ENCODE data around the gene CABP1. TPM values are rescaled to one million over a fixed set of nuclear protein-coding genes. Genes with fewer than 3 reads are reported as not detected.

The CABP1 gene
- total RNA-seq, 1 donor from 2014 or later = 0.47 TPM

GRCh38 chr12:120697344-120697743 is 56.9 kb downstream of the CABP1 start:
- H3K4me1 Mint-ChIP-seq = peaks cover 28% of the 10 kb centered on the region
- DNase-seq (ENCODE audit: low spot score) = no peak
- H3K4me3 ChIP-seq = no peak overlapping the region
- H3K9me3 ChIP-seq (ENCODE audit: low read depth) = no peaks in the 10 kb centered on the region
- H3K4me3 Mint-ChIP-seq = no peak overlapping the region
- peaks cover 10% of the 10 kb centered on the region for H3K79me2 ChIP-seq (ENCODE audit: low read depth)
- no peaks in the 10 kb centered on the region for H3K36me3 ChIP-seq
- peaks cover 48% of the 10 kb centered on the region for H4K20me1 ChIP-seq (ENCODE audit: low read depth)
- no peak overlapping the region for H3K27ac ChIP-seq
- no peaks in the 10 kb centered on the region for H3K27me3 ChIP-seq
- H3F3A ChIP-seq (ENCODE audit: low read depth) = peaks cover 21% of the 10 kb centered on the region
- peaks cover 19% of the 10 kb centered on the region for H3K4me1 ChIP-seq
- no peaks in the 10 kb centered on the region for H3K9me3 Mint-ChIP-seq
- TF ChIP-seq EZH2 (IDR thresholded peaks at IDR 0.05) (no peak), CTCF (IDR thresholded peaks at IDR 0.05) (no peak), EZH2phosphoT487 (IDR thresholded peaks at IDR 0.05) (no peak)
- peaks cover 47% of the 10 kb centered on the region for H3K36me3 Mint-ChIP-seq
- H3K27me3 Mint-ChIP-seq (ENCODE audit: insufficient read depth, low read depth) = peaks cover 11% of the 10 kb centered on the region
- H3K4me2 ChIP-seq = no peak overlapping the region
- no peak overlapping the region for H2AFZ ChIP-seq (replicated peaks)
- no peak overlapping the region for H3K27ac Mint-ChIP-seq
- no peak overlapping the region for H3K9ac ChIP-seq

GRCh38 chr12:120698665-120699064 is 58.2 kb downstream of the CABP1 start:
- Histone ChIP-seq H3K4me1 (peaks cover 9% of the 10 kb centered on the region), H3K36me3 (no peaks in the 10 kb centered on the region), H2AFZ (replicated peaks) (no peak overlapping the region), H3F3A (ENCODE audit: low read depth) (peaks cover 8% of the 10 kb centered on the region), H3K4me3 (no peak overlapping the region), H3K79me2 (ENCODE audit: low read depth) (no peaks in the 10 kb centered on the region), H3K27ac (no peak overlapping the region), H3K9ac (no peak overlapping the region), H3K9me3 (ENCODE audit: low read depth) (no peaks in the 10 kb centered on the region), H3K27me3 (no peaks in the 10 kb centered on the region), H4K20me1 (ENCODE audit: low read depth) (peaks cover 35% of the 10 kb centered on the region), H3K4me2 (no peak overlapping the region)
- peaks cover 11% of the 10 kb centered on the region for H3K27me3 Mint-ChIP-seq (ENCODE audit: insufficient read depth, low read depth)
- H3K27ac Mint-ChIP-seq = no peak overlapping the region
- peaks cover 16% of the 10 kb centered on the region for H3K4me1 Mint-ChIP-seq
- peaks cover 47% of the 10 kb centered on the region for H3K36me3 Mint-ChIP-seq
- no peak for DNase-seq (ENCODE audit: low spot score)
- no peak for TF ChIP-seq EZH2 (IDR thresholded peaks at IDR 0.05)
- TF ChIP-seq EZH2phosphoT487 (IDR thresholded peaks at IDR 0.05) = no peak
- TF ChIP-seq CTCF (IDR thresholded peaks at IDR 0.05) = no peak
- no peaks in the 10 kb centered on the region for H3K9me3 Mint-ChIP-seq
- H3K4me3 Mint-ChIP-seq = peak overlapping the region; percentile 11

GRCh38 chr12:120699553-120699952 is 59.1 kb downstream of the CABP1 start:
- H3K9ac ChIP-seq = no peak overlapping the region
- peaks cover under 1% of the 10 kb centered on the region for H3K4me1 ChIP-seq
- Mint-ChIP-seq H3K36me3 (peaks cover 45% of the 10 kb centered on the region), H3K9me3 (no peaks in the 10 kb centered on the region), H3K27me3 (ENCODE audit: insufficient read depth, low read depth) (peaks cover 7% of the 10 kb centered on the region), H3K4me1 (peaks cover 8% of the 10 kb centered on the region), H3K27ac (no peak overlapping the region), H3K4me3 (no peak overlapping the region)
- TF ChIP-seq EZH2phosphoT487 (IDR thresholded peaks at IDR 0.05) (no peak), EZH2 (IDR thresholded peaks at IDR 0.05) (no peak), CTCF (IDR thresholded peaks at IDR 0.05) (no peak)
- peaks cover under 1% of the 10 kb centered on the region for H3F3A ChIP-seq (ENCODE audit: low read depth)
- H4K20me1 ChIP-seq (ENCODE audit: low read depth) = peaks cover 26% of the 10 kb centered on the region
- H3K27ac ChIP-seq = no peak overlapping the region
- H3K4me2 ChIP-seq = no peak overlapping the region
- H3K4me3 ChIP-seq = no peak overlapping the region
- no peaks in the 10 kb centered on the region for H3K27me3 ChIP-seq
- DNase-seq (ENCODE audit: low spot score) = no peak
- no peaks in the 10 kb centered on the region for H3K79me2 ChIP-seq (ENCODE audit: low read depth)
- no peaks in the 10 kb centered on the region for H3K36me3 ChIP-seq
- H3K9me3 ChIP-seq (ENCODE audit: low read depth) = no peaks in the 10 kb centered on the region
- H2AFZ ChIP-seq (replicated peaks) = no peak overlapping the region

All from neural progenitor cell (in vitro differentiated cells).